HuH-7.5 (cell line): ENCODE measurements around the gene KCNIP4.

Experiments
- DNase-seq: peaks from one replicate; pipeline ENCODE4 v3.0.0; 2011; ENCODE audit warnings: low spot score

KCNIP4 gene

GRCh38 chr4:21688596-21689265 is 259.8 kb downstream of the KCNIP4 start:
- no peak for DNase-seq

GRCh38 chr4:21685911-21686310 is 262.7 kb downstream of the KCNIP4 start:
- DNase-seq = no peak

- DNase-seq = no peak
These were observed 268.2 kb downstream of the KCNIP4 start for GRCh38 chr4:21680326-21680898.

- DNase-seq = no peak
These were observed 269.9 kb downstream of the KCNIP4 start for GRCh38 chr4:21678711-21679110.

GRCh38 chr4:21677173-21677572 is 271.4 kb downstream of the KCNIP4 start:
- no peak for DNase-seq

- no peak for DNase-seq
These were observed 284.2 kb downstream of the KCNIP4 start for GRCh38 chr4:21664355-21664754.

- peak; percentile 10 for DNase-seq
These were observed 291.7 kb downstream of the KCNIP4 start for GRCh38 chr4:21656832-21657231.

GRCh38 chr4:21655031-21655430 is 293.5 kb downstream of the KCNIP4 start:
- no peak for DNase-seq

GRCh38 chr4:21652508-21653231 is 295.9 kb downstream of the KCNIP4 start:
- no peak for DNase-seq

GRCh38 chr4:21649391-21650090 is 299.0 kb downstream of the KCNIP4 start:
- no peak for DNase-seq

GRCh38 chr4:21645776-21646175 is 302.8 kb downstream of the KCNIP4 start:
- DNase-seq = no peak

- DNase-seq = no peak
These were observed 306.9 kb downstream of the KCNIP4 start for GRCh38 chr4:21641696-21642095.

- DNase-seq = no peak
These were observed 310.3 kb downstream of the KCNIP4 start for GRCh38 chr4:21638171-21638725.

- DNase-seq = no peak
These were observed 319.5 kb downstream of the KCNIP4 start for GRCh38 chr4:21628916-21629610.

- no peak for DNase-seq
These were observed 320.4 kb downstream of the KCNIP4 start for GRCh38 chr4:21628116-21628670.

GRCh38 chr4:21625447-21625846 is 323.1 kb downstream of the KCNIP4 start:
- DNase-seq = no peak

- no peak for DNase-seq
These were observed 343.6 kb downstream of the KCNIP4 start for GRCh38 chr4:21605006-21605405.

GRCh38 chr4:21596521-21596920 is 352.1 kb downstream of the KCNIP4 start:
- DNase-seq = no peak

- DNase-seq = no peak
These were observed 354.9 kb downstream of the KCNIP4 start for GRCh38 chr4:21593671-21594001.

- DNase-seq = no peak
These were observed 355.5 kb downstream of the KCNIP4 start for GRCh38 chr4:21592970-21593670.

- DNase-seq = no peak
These were observed 371.5 kb downstream of the KCNIP4 start for GRCh38 chr4:21577056-21577455.
